GM12878 (cell line): Measurements from ENCODE around the gene OXCT2. TPM values are rescaled to one million over a fixed set of nuclear protein-coding genes. Genes with fewer than 3 reads are reported as not detected.
A peak's percentile ranks its signal among the peaks of the same experiment; 100 is the strongest.

Source experiments
- ASH2L ChIP-seq: fragments of 300-600, 200-600 bp; sonication (generic); IDR thresholded peaks from 2 replicates; pipeline ENCODE4 v1.6.1; 2017; ENCODE audit warnings: low read depth, mild to moderate bottlenecking, borderline replicate concordance
- BRCA1 ChIP-seq: IDR thresholded peaks from 2 replicates; pipeline ENCODE4 v1.6.1; 2011; ENCODE audit warnings: low read depth, low read length, improper control_type of control experiment
- CBFB ChIP-seq: IDR thresholded peaks from 2 replicates; pipeline ENCODE4 v1.6.1; 2016; ENCODE audit warnings: antibody characterized with exemption, low read depth
- CTCF ChIP-seq, 3 experiments: IDR thresholded peaks in 2 of 3; conservative IDR thresholded peaks in 1 of 3; 2 replicates each; pipeline ENCODE4 v1.5.1; 2011; ENCODE audit warnings: low read depth in 3 of 3, low read length in 3 of 3, mild to moderate bottlenecking in 3 of 3, control low read depth in 2 of 3, moderate library complexity in 2 of 3, inconsistent platforms in 1 of 3, mixed read lengths in 1 of 3; ENCODE audit not compliant: control insufficient read depth in 2 of 3, insufficient read depth in 1 of 3; ENCODE audit errors: extremely low read depth in 1 of 3
- DPF2 ChIP-seq: fragments of 450-650 bp; IDR thresholded peaks from 2 replicates; pipeline ENCODE4 v1.6.1; 2017; ENCODE audit warnings: mild to moderate bottlenecking
- E2F4 ChIP-seq: IDR thresholded peaks from 2 replicates; pipeline ENCODE4 v1.6.1; 2012; ENCODE audit warnings: low read depth, low read length, improper control_type of control experiment
- E2F8 ChIP-seq: fragments of 450-650 bp; IDR thresholded peaks from 2 replicates; pipeline ENCODE4 v1.6.1; 2018; ENCODE audit warnings: mild to moderate bottlenecking, low read depth, moderate library complexity; ENCODE audit not compliant: partially characterized antibody
- KLF5 ChIP-seq: fragments of 450-650 bp; IDR thresholded peaks from 2 replicates; pipeline ENCODE4 v1.6.1; 2014; ENCODE audit warnings: mild to moderate bottlenecking; ENCODE audit not compliant: partially characterized antibody
- NFYA ChIP-seq: IDR thresholded peaks from 2 replicates; pipeline ENCODE4 v1.6.1; 2011; ENCODE audit warnings: low read depth, mild to moderate bottlenecking, low read length, improper control_type of control experiment, borderline replicate concordance
- RAD21 ChIP-seq: IDR thresholded peaks from 2 replicates; pipeline ENCODE4 v1.6.1; 2011; ENCODE audit warnings: mild to moderate bottlenecking, low read depth, low read length, moderate library complexity; ENCODE audit not compliant: insufficient read depth
- SMAD5 ChIP-seq: IDR thresholded peaks from 2 replicates; pipeline ENCODE4 v1.6.1; 2016; ENCODE audit warnings: antibody characterized with exemption, low read depth
- USF1 ChIP-seq: IDR thresholded peaks from 2 replicates; pipeline ENCODE4 v1.6.1; 2011; ENCODE audit warnings: borderline replicate concordance, low read depth, mild to moderate bottlenecking, moderate library complexity, mixed read lengths, low read length; ENCODE audit not compliant: insufficient read depth; ENCODE audit errors: extremely low read length
- polyA plus RNA-seq, 11 experiments: library from polyadenylated mRNA; depleted of rRNA in 4 of 11; unstranded in 6 of 11; stranded (reverse) in 5 of 11; fragments of >200 nt; fragmentation: Nextera tagmentation in 4 of 11; fragmentation: Illumina TruSeq in 1 of 11; extraction: Ambion mirVana in 4 of 11; extraction: Trizol in 1 of 11; gene quantifications; 1 replicate in 1 of 11; 2 replicates in 10 of 11; pipeline versions ENCODE4 v1.2.1 to v1.2.3, GENCODE V29; 2011 to 2016; ENCODE audit warnings: inconsistent platforms in 2 of 11, missing spikeins in 2 of 11, low read depth in 1 of 11
- total RNA-seq, 4 experiments: library from RNA; depleted of rRNA in 3 of 4; stranded (reverse); fragments of >200 nt in 3 of 4; fragmentation: Illumina TruSeq in 1 of 4; extraction: Trizol in 1 of 4; gene quantifications; 2 replicates each; pipeline versions ENCODE4 v1.2.1 to v1.2.3, GENCODE V29; 2013 to 2021
- TF ChIP-seq, protein P1 (sequence below): IDR thresholded peaks from 2 replicates; pipeline ENCODE4 v1.6.1; 2011; ENCODE audit warnings: mild to moderate bottlenecking, low read depth, low read length, moderate library complexity; ENCODE audit not compliant: insufficient replicate concordance
- TF ChIP-seq, protein P2 (sequence below): fragments of 450-650 bp; IDR thresholded peaks from 2 replicates; pipeline ENCODE4 v1.6.1; 2017; ENCODE audit warnings: mild to moderate bottlenecking
- TF ChIP-seq, protein P3 (sequence below): fragments of 450-650 bp; IDR thresholded peaks from 2 replicates; pipeline ENCODE4 v1.6.1; 2014; ENCODE audit warnings: mild to moderate bottlenecking

Gene OXCT2
- total and polyA plus RNA-seq, 10 of the 15 experiments (the other 5 are each of a cell fraction or from before 2014, with no cell fraction given): 0.06 to 1.9 (median 0.59) TPM

- TF ChIP-seq, protein P1, sequence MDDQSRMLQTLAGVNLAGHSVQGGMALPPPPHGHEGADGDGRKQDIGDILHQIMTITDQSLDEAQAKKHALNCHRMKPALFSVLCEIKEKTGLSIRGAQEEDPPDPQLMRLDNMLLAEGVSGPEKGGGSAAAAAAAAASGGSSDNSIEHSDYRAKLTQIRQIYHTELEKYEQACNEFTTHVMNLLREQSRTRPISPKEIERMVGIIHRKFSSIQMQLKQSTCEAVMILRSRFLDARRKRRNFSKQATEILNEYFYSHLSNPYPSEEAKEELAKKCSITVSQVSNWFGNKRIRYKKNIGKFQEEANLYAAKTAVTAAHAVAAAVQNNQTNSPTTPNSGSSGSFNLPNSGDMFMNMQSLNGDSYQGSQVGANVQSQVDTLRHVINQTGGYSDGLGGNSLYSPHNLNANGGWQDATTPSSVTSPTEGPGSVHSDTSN: no peak
- TF ChIP-seq, protein P2, sequence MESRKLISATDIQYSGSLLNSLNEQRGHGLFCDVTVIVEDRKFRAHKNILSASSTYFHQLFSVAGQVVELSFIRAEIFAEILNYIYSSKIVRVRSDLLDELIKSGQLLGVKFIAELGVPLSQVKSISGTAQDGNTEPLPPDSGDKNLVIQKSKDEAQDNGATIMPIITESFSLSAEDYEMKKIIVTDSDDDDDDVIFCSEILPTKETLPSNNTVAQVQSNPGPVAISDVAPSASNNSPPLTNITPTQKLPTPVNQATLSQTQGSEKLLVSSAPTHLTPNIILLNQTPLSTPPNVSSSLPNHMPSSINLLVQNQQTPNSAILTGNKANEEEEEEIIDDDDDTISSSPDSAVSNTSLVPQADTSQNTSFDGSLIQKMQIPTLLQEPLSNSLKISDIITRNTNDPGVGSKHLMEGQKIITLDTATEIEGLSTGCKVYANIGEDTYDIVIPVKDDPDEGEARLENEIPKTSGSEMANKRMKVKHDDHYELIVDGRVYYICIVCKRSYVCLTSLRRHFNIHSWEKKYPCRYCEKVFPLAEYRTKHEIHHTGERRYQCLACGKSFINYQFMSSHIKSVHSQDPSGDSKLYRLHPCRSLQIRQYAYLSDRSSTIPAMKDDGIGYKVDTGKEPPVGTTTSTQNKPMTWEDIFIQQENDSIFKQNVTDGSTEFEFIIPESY: no peak
- no peak for TF ChIP-seq RAD21
- TF ChIP-seq CTCF (IDR thresholded peaks at IDR 0.05 in 2 of 3, conservative IDR thresholded peaks at IDR 0.05 in 1 of 3; ENCODE audit: control insufficient read depth in 2 of 3, extremely low read depth in 1 of 3, insufficient read depth in 1 of 3, low read depth in 3 of 3, low read length in 3 of 3): no peak
- no peak for TF ChIP-seq ASH2L
- TF ChIP-seq BRCA1: no peak
- TF ChIP-seq DPF2: no peak
- TF ChIP-seq USF1: no peak
- TF ChIP-seq E2F4: no peak
- TF ChIP-seq NFYA: no peak
- TF ChIP-seq, protein P3, sequence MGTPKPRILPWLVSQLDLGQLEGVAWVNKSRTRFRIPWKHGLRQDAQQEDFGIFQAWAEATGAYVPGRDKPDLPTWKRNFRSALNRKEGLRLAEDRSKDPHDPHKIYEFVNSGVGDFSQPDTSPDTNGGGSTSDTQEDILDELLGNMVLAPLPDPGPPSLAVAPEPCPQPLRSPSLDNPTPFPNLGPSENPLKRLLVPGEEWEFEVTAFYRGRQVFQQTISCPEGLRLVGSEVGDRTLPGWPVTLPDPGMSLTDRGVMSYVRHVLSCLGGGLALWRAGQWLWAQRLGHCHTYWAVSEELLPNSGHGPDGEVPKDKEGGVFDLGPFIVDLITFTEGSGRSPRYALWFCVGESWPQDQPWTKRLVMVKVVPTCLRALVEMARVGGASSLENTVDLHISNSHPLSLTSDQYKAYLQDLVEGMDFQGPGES: no peak
- no peak for TF ChIP-seq KLF5
- no peak for TF ChIP-seq CBFB
- no peak for TF ChIP-seq E2F8
- TF ChIP-seq SMAD5: peak; percentile 59; the same call in 1 of the 2 replicates
These were observed 32.4 kb downstream of the OXCT2 start, which contains the start of gene PPIE (continued) for GRCh38 chr1:39738622-39739366.
